T-helper 1 cell treated with Interleukin-12 subunit alpha and Interleukin-12 subunit beta and Interleukin-4 antibody, amounts not matched to agents 30 ng/mL and 1 ng/mL, for 36 hours (primary cell): Measurements from ENCODE around the gene KCNQ1. TPM values are rescaled to one million over a fixed set of nuclear protein-coding genes. Genes with fewer than 3 reads are reported as not detected.

ENCODE experiments used
- intact Hi-C: fragments of 100-400 bp; cut with micrococcal nuclease; formaldehyde crosslinking; loops from one replicate; pipeline ENCODE4 v1.15.1; 2024
- total RNA-seq: library from RNA; stranded (reverse); gene quantifications from 2 replicates; pipeline ENCODE4 v1.2.3, GENCODE V29; 2022

KCNQ1 gene
- total RNA-seq, 1 donor from 2014 or later, result 16.9 TPM

DNA sequence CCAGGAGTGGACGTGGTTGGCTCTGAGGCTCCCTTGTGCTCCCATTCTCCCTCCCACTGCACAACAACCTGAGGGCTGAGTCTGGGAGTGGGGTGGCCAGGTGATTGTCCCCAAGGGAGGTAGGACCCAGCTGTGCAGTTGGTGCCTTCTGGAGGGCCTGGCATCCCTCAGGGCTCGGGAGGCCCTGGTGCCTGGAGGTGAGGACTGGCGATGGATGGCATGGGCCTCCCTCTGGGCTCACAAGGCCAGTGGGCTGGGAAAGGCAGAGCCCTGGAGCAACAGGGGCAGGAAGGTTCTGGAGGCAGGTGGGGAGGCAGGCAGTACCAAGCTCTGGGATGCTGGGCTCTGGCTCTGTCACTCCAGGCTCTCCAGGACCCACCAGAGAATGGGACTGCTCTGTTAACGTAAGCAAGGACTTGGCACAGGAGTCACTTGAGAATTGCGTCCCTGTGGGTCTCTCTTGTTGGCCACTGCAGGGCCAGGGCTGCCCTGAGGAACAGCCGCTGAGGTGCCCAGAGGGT is 140.8 kb downstream of the KCNQ1 start:
- intact Hi-C loops, result no loop called here

DNA sequence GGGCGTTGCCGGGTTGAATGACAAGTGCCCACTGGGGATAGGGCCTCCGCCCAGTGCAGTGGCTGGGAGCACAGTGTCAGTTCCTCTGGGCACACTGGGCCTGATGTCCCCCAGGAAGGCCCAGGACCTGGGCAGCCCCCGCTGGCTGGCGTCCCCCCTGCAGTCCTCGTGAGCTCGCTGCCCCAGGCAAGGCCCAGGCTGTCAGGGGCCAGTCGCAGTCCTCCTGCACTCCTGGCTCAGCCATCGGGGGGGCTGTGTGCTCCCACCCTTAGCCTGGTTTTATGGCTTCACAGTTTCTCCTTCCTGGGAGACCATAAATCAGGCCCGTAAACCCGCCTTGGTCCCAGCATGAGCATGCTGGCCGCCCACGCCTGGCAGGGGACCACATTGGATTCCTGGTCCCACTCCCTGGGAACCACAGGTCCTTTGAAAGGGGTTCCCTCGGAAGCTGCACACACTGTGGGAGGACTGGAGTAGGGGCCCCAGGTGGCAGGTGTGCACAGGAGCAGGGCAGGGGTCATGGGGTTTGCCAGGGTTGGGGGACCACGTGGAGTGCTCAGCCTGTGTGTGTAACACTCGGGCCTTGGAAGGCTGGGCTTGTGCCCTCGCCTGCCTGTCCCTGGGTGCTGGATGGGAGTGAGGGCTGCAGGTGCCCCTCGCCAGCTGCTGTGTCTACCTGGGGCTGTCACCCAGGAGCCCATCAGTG is 141.4 kb downstream of the KCNQ1 start:
- intact Hi-C loops, result no loop called here

DNA sequence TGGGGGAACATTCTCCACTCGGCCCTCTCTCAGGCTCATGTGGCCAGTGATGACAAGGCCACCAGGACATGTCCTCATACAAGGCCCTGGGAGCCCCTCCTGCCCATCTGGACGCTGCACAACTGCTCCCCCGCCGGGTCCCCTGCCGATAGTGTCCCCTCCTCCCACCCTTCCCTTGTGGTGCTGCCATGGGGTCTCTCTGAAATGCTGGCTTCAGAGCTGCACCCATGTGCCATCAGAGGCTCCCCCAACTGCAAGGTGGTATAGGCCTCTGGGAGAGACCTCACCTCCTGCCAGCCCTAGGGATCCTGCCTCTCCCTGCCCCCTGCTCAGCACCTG is 142.0 kb downstream of the KCNQ1 start:
- intact Hi-C loops, result no loop called here

DNA sequence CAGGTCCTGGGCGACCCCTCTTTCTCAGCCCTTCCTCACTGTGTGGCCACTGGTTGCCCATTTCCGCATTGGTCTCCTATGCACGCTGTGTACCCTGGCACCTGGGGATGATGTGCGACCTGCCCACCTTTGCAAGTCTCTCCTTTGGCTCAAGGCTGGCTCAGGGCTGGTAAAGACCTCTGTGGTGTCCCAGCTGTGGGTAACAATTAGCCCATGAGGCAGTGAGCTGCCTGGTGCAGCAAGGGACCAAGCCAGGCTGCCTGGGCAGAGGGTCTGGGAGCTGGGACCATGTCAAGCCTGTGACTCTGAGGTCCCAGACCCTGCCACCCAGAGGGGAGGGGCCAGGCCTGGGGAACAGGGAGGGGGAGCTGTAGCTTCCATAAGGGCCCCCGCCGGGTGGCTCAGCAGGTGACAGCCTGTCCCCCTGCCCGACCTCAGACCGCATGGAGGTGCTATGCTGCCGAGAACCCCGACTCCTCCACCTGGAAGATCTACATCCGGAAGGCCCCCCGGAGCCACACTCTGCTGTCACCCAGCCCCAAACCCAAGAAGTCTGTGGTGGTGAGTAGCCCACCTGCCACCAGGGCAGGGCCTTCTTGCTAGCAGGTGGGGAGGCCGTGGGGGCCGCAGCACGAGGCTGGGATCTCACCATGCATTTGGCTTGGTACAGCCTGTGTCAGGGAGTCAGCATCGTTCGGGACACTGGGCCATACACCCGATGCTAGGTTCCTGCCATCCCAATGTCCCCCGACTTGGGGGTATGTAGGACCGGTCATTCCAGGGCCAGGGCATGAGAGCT is 142.5 kb downstream of the KCNQ1 start:
- intact Hi-C loops, result no loop called here

DNA sequence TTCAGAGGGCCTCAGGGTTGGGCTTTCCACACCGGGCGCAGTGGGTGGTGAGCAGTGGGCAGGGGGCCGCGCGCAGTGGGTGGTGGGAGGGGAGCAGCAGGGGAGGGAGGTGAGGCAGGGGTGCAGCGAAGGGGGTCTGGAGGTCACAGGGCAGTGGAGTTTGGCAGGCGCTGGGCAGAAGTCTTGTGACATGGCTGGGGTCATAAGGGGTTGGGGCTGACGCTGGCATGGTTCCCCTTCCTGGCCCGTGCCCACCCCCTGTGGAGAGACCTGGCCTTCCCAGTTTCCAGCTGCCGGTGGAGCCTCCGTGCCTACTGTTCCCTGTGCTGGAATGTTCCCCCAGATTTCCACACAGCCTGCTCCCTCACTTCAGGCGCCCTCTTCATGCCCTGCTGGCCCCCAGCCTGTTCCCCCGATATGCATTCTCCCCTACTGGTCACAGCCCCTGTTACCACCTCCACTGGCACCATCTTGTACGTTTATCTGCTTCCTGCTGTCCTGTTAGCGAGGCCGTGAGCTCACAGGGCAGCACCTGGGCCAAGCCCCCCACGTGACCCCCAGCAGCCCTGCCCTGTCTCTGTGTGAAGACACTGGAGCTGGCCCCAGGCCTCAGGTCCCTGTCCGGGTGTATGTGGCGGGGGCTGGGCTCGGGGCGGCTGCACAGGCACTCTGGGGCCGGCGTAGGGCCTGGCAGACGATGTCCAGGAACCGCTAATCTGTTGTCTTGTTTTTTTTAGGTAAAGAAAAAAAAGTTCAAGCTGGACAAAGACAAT is 143.4 kb downstream of the KCNQ1 start:
- intact Hi-C loops, result no loop called here

DNA sequence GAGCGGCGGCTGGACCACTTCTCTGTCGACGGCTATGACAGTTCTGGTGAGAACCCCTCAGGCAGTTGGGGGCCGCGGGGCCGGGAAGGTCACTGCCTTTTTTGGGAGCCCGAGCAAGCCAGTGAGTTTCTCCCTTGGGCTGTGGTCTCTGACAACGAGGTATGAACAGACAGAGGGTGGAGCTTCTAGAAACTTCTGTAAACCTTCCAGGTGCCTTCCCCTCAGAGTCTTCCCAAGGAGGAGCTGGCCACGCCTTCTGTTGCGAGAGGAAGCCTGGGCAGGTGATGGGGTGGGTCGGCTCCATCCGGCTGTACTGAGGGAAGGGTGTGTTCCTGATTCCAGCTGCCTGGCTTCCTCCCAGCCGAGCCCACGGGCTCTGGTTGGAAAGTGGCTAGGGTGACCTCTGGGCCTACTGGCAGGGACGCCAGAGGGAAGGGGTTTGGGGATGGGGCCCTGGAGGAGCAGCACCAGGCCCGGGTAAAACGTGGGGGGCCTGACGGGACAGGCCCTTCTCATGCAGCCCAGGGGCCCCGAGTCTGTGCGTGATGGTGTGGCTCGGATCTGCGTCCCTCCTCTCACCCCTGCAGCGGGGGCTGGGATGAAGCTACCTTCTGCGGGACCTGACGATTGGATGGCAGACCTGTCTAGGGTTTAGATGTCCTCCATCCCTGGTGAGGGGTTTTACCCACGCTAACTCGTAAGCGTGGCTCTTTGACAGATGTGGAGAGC is 144.2 kb downstream of the KCNQ1 start:
- intact Hi-C loops, result no loop called here

DNA sequence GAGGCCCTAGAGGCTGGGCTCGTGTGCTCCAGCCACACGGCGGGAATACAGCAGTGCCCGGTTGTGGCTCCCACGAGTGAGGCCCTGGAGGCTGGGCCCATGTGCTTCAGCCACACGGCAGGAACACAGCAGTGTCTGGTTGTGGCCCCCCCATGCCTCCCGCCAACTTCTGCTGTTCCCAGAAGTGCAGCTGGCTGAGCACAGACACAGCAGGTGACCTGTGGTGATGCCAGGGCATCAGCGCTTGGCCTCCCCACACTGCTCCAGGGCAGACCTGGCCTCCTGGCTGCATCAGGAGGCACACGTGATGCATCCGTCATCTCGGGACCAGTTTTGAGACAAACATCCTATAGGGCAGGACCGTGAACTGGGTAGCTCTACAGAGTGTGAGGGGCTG is 144.7 kb downstream of the KCNQ1 start:
- intact Hi-C loops, result no loop called here

DNA sequence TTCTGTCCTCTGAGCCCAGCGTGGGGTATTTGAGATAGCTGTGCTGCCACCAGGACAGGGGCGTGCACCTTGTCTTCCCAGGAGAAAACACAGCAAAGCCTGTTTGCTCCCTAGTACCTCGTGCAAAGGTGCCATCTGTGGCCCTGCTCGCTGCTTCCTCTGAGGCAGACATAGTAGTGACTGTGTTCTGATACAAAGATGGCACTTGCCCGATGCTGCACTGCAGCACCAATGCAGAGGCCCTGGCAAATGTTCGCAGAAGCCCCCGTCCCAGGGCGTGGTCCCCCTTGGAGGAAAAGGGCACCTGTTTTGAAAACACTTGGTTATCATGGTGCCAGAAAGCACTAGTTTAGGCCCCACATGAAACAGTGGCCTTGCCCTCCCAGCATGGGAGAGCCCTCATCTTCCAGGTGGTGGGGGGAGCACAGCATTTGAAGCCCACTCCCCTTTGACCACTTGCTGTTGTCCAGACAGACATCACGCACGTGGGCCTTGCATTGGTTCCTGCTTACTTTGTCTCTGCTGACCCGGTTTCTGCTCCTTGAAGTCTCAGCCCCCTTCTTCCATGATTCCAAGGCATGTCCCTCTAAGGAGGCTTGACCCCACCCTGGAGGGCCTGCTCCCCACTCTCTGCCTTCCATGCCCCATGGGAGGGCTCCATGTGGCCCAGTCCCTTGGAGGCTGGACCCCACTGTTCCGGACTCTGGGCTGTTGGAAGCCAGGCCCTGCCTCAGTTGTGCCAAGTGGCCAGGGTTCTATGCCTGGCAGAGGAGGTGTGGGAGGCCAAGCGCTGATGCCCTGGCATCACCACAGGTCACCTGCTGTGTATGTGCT is 145.5 kb downstream of the KCNQ1 start:
- intact Hi-C loops, result no loop called here

DNA sequence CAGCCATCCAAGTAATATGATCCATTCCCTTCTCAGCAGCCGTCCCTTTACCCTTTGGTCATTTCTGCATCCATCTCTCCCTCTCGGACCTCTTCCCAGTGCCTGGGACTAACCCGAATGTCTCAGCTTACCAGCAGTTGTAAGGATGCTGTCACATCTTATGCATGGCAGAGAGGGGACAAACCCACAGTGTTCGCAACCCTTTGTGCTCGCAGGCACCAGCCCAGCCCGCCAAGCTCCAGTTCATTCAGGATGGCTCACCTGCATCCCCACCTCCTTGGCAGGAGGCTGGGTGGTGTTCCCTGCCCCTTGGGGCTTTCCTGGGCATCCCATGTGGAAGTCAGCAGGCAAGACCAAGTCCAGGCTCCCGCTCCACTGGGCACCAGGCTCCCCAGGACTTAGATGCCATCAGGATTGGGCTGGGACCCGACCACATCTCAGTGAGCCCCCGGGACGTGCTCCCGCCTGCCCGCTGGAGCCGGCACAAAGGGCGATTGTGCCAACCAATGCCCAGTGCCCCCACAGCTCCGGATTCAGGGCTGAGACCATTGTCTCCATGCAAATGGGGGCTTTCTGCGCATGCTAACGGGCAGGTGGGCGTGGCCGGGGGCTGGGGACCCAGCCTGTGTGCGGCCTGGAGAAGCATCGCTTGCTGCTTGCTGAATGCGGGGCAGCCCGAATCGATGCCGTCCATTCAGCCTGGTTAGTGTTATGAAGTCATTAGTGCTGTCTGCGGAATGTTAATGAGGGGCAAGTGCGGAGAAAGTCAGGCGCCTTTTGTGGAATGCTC is 146.4 kb downstream of the KCNQ1 start:
- intact Hi-C loops, result no loop called here

DNA sequence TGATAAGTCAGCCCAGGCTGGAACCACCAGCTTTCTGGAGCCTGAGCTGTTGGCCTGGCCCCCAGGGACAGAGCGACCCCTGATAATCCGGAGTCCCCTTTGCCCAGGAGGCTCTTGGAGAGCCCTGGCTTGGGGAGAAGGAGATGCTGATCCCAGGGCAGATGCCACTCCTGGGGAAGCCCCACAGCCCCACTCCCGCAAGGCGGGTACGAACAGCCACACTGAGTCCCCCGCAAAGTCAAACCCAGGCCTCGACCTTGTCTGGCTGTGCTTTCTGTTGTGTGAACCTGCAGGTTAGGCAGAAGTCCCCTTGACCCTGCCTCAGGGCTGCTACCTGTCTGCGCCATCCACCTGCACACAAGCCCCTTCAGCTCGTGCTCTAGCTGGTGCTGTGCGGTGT is 147.0 kb downstream of the KCNQ1 start:
- intact Hi-C loops, result no loop called here

DNA sequence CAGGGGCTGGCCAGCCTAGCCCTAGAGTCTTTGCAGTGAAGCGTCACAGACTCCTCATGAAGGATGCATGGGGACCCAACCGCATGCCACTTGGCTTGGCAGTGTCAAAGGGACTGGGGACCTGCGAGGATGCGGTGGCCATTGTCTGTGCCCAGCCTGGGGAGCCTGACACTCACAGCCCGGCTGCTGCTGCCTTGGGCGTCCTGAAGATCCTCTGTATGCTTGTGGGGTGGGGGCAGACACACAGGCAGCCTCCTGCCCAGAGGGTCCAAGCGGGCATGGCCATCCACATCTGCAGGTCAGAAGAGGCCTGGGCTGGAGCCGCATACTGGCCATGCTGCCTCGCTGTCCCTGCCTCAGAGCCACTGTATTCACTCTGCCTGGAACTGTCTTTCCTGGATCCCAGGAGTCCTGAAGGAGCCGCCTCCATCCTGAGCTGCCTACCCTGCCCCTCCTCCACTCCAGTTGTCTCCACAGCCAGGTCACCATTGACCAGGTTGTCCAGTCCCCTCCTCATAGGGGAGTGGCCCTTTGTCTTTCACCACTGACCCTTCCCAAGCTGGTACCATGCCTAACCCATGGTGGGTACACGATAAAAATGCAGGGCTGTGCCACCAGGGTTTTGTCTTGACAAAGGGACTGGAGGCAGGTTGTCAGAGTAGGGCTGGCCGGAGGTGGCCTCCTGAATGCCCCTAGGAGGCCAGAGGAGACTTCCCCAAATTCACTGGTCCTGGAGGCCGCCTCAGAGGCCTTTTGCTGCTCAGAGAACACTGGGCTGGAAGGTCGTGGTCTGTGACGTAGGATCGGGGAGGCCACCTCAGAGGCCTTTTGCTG is 148.0 kb downstream of the KCNQ1 start:
- intact Hi-C loops, result no loop called here

DNA sequence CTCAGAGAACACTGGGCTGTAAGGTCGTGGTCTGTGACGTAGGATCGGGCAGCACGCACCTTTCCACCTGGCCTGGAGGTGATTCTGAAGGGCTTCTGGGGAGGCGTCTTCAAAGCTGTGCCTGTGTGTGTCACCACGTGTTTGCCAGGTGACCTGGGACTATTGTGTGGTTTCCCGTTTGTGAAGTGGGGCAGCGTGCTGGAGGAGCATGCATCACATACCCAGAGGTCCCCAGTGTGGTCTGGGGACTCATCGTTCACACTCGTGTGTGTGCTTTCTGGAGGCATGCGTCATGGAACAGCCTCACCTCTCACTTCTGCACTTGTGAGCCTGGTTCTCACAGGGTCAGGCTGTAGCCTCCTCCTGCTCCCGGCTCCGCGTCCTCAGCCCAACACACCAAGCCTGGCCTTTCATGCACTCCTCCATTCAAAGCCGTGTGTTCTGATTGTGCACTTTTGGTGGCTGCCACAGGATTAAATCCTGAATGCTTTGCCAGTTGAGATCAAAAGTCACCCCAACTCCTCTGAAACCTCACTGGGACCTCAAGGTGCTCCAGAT is 148.7 kb downstream of the KCNQ1 start:
- intact Hi-C loops, result no loop called here

DNA sequence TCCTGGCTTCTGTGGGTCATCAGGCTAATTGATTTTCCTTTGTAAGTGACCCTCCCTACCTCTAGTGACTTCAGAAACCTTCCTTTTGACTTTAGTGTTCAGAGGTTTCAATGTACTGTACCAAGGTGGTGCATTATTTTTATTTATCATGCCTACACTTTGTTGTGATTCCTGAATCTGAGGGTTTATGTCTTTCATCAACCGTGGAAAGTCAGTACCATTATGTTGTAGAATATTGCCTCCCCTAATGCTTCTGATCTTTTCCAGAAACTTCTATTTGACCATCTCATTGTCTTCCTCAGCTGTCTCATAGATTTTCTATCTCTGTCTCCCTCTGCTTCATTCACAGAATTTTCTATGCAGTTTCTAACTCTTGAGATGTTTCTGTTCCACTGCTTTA is 149.5 kb downstream of the KCNQ1 start:
- intact Hi-C loops, result no loop called here

DNA sequence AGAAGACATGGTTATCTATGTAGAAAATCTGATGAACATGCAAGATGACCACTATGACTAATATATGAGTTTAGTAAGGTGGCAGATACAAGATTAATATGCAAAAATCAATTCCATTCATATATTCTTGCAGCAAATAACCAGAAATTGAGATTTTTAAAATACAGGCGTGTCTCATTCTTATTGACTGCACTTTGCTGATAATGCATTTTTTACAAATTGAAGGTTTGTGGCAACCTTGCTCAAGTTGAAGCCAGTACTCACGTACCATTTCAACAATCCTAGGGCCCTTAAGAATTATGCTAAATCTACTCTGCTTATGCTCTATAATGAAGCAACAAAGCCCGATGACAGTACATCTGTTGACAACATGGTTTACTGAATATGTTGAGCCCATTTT is 150.4 kb downstream of the KCNQ1 start:
- intact Hi-C loops, result no loop called here

DNA sequence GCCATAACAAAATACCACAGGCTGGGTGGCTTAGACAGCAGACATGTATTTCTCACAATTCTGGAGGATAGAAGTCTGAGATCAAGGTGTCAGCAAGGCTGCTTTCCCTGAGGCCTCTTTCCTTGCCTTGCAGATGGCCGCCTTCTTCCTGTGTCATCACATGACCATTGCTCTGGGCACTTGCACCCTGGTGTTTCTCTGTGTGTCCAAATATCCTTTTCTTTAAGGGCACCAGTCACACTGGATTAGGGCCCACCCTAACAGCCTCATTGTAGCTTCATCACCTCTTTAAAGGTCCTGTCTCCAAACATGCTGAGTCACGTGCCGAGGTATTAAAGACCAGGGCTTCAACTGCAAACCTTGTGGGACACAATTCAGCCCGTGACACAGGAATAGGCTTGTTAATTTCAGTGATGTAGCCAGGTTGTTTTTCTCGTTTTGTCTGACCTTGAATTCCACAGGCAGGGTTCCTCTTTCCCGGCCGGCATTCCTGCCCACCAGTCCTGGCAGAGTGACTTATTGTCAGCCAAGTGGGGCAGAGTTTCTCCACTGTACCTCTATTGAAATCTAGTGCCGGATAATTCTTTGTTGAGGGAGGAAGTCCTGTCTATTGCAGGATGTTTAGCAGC is 154.9 kb downstream of the KCNQ1 start:
- intact Hi-C loops, result no loop called here

DNA sequence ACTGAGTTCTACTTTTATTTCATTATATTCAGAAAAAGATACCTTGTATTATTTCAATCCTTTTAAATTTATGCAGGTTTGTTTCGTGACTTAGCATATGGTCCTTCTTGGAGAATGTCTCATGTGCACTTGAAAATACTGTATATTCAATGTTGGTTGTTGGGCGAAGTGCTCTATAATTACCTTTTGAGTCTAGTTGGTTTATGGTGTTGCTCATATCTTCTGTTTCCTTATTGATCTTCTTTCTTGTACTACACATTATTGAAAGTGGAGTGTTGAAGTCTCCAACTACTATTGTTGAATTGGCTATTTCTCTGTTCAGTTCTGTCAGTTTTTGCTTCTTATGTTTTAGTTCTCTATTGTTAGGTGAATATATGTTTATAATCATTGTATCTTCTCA is 164.5 kb downstream of the KCNQ1 start:
- intact Hi-C loops, result no loop called here

DNA sequence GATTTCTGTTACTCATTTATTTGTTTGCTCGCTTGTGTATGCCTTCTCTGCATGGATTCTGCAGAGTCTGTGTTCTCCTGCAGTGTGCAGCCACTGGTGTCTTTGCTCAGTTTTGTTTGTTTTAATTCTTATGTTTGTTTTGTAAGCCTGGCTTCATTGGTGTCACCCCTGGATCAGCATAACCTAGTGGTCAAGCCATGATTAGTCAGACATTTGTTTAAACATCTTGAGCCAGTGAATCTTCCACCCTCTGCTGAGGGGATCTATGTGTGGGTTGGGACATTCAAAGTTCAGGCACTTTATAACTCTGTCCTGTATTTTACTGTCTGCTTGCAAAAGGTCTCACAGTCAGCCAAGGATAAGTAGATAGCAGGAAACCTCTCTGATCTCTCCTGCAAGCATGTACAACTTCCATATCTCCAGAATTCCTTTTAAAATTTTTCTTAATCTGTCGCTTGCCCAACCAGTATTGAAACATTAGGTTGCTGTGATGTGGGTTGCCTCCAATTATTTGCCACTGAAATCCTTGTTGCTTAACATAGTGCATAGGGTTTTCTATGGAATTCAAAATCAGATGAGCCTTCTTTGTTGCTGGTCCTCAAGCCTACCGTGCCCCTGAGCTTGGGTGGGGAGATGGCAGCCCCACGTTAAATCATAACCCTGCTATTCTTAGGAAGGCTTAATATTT is 168.2 kb downstream of the KCNQ1 start:
- intact Hi-C loops, result no loop called here
